ENCODE results near the gene TRAM2. TPM values are rescaled to one million over a fixed set of nuclear protein-coding genes. Genes with fewer than 3 reads are reported as not detected.

TRAM2 gene
- total and polyA plus RNA-seq, 2 of the 13 experiments (the other 11 are each of a cell fraction or from before 2014, with no cell fraction given): 49.1 to 72.5 TPM

DNA sequence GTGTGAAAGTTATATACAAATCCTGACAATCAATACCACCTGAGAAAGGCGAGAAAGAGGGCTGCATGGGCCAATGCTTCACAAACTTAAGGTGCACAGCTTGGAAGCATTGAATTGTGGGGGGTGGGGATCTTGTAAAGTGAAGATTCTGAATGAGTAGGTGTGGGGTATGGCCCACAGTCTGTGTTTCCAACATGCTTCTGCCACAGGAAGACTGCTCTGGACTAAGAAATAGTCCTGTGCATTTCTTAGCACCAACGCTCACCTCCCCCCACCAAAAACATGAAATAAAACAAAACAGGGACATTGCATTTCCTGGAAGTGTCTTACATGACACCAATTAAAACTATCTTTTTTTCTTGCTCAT lies 21.9 kb upstream of the TRAM2 start (continued):
- no peak for TF ChIP-seq IRF2 (CRISPR knock-in tag; IDR thresholded peaks at IDR 0.05)
- no peak for TF ChIP-seq NR2F6 (IDR thresholded peaks at IDR 0.05)
- no peak for TF ChIP-seq NR2F6 (CRISPR knock-in tag; IDR thresholded peaks at IDR 0.05)
- no peak for TF ChIP-seq CEBPB (IDR thresholded peaks at IDR 0.05; ENCODE audit: borderline replicate concordance, low read depth, low read length)
- peak; percentile 12; the same call in 1 of the 2 replicates for TF ChIP-seq ZNF160 (CRISPR knock-in tag; IDR thresholded peaks at IDR 0.05)
- TF ChIP-seq, protein P1, sequence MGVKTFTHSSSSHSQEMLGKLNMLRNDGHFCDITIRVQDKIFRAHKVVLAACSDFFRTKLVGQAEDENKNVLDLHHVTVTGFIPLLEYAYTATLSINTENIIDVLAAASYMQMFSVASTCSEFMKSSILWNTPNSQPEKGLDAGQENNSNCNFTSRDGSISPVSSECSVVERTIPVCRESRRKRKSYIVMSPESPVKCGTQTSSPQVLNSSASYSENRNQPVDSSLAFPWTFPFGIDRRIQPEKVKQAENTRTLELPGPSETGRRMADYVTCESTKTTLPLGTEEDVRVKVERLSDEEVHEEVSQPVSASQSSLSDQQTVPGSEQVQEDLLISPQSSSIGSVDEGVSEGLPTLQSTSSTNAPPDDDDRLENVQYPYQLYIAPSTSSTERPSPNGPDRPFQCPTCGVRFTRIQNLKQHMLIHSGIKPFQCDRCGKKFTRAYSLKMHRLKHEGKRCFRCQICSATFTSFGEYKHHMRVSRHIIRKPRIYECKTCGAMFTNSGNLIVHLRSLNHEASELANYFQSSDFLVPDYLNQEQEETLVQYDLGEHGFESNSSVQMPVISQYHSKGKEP (CRISPR knock-in tag; IDR thresholded peaks at IDR 0.05): no peak
- TF ChIP-seq, protein P2, sequence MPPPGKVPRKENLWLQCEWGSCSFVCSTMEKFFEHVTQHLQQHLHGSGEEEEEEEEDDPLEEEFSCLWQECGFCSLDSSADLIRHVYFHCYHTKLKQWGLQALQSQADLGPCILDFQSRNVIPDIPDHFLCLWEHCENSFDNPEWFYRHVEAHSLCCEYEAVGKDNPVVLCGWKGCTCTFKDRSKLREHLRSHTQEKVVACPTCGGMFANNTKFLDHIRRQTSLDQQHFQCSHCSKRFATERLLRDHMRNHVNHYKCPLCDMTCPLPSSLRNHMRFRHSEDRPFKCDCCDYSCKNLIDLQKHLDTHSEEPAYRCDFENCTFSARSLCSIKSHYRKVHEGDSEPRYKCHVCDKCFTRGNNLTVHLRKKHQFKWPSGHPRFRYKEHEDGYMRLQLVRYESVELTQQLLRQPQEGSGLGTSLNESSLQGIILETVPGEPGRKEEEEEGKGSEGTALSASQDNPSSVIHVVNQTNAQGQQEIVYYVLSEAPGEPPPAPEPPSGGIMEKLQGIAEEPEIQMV (CRISPR knock-in tag; IDR thresholded peaks at IDR 0.05; ENCODE audit: low read depth): no peak
- no peak for TF ChIP-seq ATF1 (CRISPR knock-in tag; IDR thresholded peaks at IDR 0.05)
- TF ChIP-seq, protein P3, sequence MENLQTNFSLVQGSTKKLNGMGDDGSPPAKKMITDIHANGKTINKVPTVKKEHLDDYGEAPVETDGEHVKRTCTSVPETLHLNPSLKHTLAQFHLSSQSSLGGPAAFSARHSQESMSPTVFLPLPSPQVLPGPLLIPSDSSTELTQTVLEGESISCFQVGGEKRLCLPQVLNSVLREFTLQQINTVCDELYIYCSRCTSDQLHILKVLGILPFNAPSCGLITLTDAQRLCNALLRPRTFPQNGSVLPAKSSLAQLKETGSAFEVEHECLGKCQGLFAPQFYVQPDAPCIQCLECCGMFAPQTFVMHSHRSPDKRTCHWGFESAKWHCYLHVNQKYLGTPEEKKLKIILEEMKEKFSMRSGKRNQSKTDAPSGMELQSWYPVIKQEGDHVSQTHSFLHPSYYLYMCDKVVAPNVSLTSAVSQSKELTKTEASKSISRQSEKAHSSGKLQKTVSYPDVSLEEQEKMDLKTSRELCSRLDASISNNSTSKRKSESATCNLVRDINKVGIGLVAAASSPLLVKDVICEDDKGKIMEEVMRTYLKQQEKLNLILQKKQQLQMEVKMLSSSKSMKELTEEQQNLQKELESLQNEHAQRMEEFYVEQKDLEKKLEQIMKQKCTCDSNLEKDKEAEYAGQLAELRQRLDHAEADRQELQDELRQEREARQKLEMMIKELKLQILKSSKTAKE (CRISPR knock-in tag; IDR thresholded peaks at IDR 0.05; ENCODE audit: borderline replicate concordance): no peak
- no peak for TF ChIP-seq ZNF570 (CRISPR knock-in tag; IDR thresholded peaks at IDR 0.05; ENCODE audit: borderline replicate concordance)
- no peak for TF ChIP-seq AGO2 (optimal IDR thresholded peaks at IDR 0.05; ENCODE audit: low read depth, low read length)
- 0 out of 2 replicates have a peak, but pooled peaks have one; percentile 6 for TF ChIP-seq SNAPC2 (CRISPR knock-in tag; IDR thresholded peaks at IDR 0.05)
- no peak for TF ChIP-seq ATF7-NPFF (CRISPR knock-in tag; IDR thresholded peaks at IDR 0.05; ENCODE audit: low read depth)
- TF ChIP-seq, protein P4, sequence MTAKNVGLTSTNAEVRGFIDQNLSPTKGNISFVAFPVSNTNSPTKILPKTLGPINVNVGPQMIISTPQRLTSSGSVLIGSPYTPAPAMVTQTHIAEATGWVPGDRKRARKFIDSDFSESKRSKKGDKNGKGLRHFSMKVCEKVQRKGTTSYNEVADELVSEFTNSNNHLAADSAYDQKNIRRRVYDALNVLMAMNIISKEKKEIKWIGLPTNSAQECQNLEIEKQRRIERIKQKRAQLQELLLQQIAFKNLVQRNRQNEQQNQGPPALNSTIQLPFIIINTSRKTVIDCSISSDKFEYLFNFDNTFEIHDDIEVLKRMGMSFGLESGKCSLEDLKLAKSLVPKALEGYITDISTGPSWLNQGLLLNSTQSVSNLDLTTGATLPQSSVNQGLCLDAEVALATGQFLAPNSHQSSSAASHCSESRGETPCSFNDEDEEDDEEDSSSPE (CRISPR knock-in tag; IDR thresholded peaks at IDR 0.05): peak; percentile 9; the same call in 1 of the 2 replicates
- TF ChIP-seq, protein P5, sequence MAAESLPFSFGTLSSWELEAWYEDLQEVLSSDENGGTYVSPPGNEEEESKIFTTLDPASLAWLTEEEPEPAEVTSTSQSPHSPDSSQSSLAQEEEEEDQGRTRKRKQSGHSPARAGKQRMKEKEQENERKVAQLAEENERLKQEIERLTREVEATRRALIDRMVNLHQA (CRISPR knock-in tag; IDR thresholded peaks at IDR 0.05): no peak
- TF ChIP-seq, protein P6, sequence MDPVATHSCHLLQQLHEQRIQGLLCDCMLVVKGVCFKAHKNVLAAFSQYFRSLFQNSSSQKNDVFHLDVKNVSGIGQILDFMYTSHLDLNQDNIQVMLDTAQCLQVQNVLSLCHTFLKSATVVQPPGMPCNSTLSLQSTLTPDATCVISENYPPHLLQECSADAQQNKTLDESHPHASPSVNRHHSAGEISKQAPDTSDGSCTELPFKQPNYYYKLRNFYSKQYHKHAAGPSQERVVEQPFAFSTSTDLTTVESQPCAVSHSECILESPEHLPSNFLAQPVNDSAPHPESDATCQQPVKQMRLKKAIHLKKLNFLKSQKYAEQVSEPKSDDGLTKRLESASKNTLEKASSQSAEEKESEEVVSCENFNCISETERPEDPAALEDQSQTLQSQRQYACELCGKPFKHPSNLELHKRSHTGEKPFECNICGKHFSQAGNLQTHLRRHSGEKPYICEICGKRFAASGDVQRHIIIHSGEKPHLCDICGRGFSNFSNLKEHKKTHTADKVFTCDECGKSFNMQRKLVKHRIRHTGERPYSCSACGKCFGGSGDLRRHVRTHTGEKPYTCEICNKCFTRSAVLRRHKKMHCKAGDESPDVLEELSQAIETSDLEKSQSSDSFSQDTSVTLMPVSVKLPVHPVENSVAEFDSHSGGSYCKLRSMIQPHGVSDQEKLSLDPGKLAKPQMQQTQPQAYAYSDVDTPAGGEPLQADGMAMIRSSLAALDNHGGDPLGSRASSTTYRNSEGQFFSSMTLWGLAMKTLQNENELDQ (CRISPR knock-in tag; IDR thresholded peaks at IDR 0.05; ENCODE audit: borderline replicate concordance): no peak
- TF ChIP-seq ZNF430 (CRISPR knock-in tag; IDR thresholded peaks at IDR 0.05): no peak
- TF ChIP-seq, protein P7, sequence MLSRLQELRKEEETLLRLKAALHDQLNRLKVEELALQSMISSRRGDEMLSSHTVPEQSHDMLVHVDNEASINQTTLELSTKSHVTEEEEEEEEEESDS (CRISPR knock-in tag; IDR thresholded peaks at IDR 0.05; ENCODE audit: borderline replicate concordance): no peak
- TF ChIP-seq MIER2 (CRISPR knock-in tag; IDR thresholded peaks at IDR 0.05): no peak
- 0 out of 2 replicates have a peak, but pooled peaks have one; percentile 29 for TF ChIP-seq FLYWCH1 (CRISPR knock-in tag; IDR thresholded peaks at IDR 0.05)
- TF ChIP-seq, protein P8, sequence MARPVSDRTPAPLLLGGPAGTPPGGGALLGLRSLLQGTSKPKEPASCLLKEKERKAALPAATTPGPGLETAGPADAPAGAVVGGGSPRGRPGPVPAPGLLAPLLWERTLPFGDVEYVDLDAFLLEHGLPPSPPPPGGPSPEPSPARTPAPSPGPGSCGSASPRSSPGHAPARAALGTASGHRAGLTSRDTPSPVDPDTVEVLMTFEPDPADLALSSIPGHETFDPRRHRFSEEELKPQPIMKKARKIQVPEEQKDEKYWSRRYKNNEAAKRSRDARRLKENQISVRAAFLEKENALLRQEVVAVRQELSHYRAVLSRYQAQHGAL (CRISPR knock-in tag; IDR thresholded peaks at IDR 0.05; ENCODE audit: not compliant biosample characterization): no peak

Data from HepG2 (cell line).